GM23338 (cell line): ENCODE results near the gene EEA1.

Experiments
- CREB1 ChIP-seq: fragments of 250-450 bp; sonication (Bioruptor Pico); IDR thresholded peaks from 2 replicates; pipeline ENCODE4 v1.5.0; 2020; ENCODE audit warnings: low read depth, mild to moderate bottlenecking, moderate library complexity
- EZH2 ChIP-seq: fragments of 200-600 bp; sonication (generic); IDR thresholded peaks from one replicate; pipeline ENCODE4 v1.8.0; 2017; ENCODE audit warnings: antibody characterized with exemption, mild to moderate bottlenecking, low read depth; ENCODE audit not compliant: unreplicated experiment
- EZH2phosphoT487 ChIP-seq: fragments of 200-600 bp; sonication (generic); IDR thresholded peaks from one replicate; pipeline ENCODE4 v1.8.1; 2018; ENCODE audit warnings: antibody characterized with exemption; ENCODE audit not compliant: unreplicated experiment
- JUNB ChIP-seq: IDR thresholded peaks from one replicate; pipeline ENCODE4 v1.6.1; 2016; ENCODE audit warnings: antibody characterized with exemption; ENCODE audit not compliant: unreplicated experiment
- POLR2AphosphoS5 ChIP-seq: IDR thresholded peaks from 2 replicates; pipeline ENCODE4 v1.6.1; 2016; ENCODE audit warnings: antibody characterized with exemption, low read depth
- ZNF331 ChIP-seq: fragments of 250-450 bp; sonication (Bioruptor Pico); IDR thresholded peaks from 2 replicates; pipeline ENCODE4 v1.5.0; 2020; ENCODE audit warnings: low read depth, mild to moderate bottlenecking, moderate library complexity
- TF ChIP-seq, protein P1 (sequence below), 2 experiments: fragments of 200-600 bp in 1 of 2; sonication (generic) in 1 of 2; conservative IDR thresholded peaks; 2 replicates each; pipeline versions ENCODE4 v1.5.1 to v1.6.1; 2016 to 2017; ENCODE audit warnings: antibody characterized with exemption in 2 of 2, low read depth in 2 of 2, mild to moderate bottlenecking in 2 of 2, moderate library complexity in 1 of 2
- TF ChIP-seq, protein P2 (sequence below): IDR thresholded peaks from one replicate; pipeline ENCODE4 v1.6.1; 2018; ENCODE audit warnings: antibody characterized with exemption; ENCODE audit not compliant: unreplicated experiment

GRCh38 chr12:92737855-92738850, 190.9 kb downstream of the EEA1 start:
- TF ChIP-seq, protein P1, sequence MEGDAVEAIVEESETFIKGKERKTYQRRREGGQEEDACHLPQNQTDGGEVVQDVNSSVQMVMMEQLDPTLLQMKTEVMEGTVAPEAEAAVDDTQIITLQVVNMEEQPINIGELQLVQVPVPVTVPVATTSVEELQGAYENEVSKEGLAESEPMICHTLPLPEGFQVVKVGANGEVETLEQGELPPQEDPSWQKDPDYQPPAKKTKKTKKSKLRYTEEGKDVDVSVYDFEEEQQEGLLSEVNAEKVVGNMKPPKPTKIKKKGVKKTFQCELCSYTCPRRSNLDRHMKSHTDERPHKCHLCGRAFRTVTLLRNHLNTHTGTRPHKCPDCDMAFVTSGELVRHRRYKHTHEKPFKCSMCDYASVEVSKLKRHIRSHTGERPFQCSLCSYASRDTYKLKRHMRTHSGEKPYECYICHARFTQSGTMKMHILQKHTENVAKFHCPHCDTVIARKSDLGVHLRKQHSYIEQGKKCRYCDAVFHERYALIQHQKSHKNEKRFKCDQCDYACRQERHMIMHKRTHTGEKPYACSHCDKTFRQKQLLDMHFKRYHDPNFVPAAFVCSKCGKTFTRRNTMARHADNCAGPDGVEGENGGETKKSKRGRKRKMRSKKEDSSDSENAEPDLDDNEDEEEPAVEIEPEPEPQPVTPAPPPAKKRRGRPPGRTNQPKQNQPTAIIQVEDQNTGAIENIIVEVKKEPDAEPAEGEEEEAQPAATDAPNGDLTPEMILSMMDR (conservative IDR thresholded peaks at IDR 0.05; ENCODE audit: low read depth in 2 of 2), result no peak
- no peak for TF ChIP-seq POLR2AphosphoS5
- TF ChIP-seq EZH2, result no peak
- TF ChIP-seq, protein P2, sequence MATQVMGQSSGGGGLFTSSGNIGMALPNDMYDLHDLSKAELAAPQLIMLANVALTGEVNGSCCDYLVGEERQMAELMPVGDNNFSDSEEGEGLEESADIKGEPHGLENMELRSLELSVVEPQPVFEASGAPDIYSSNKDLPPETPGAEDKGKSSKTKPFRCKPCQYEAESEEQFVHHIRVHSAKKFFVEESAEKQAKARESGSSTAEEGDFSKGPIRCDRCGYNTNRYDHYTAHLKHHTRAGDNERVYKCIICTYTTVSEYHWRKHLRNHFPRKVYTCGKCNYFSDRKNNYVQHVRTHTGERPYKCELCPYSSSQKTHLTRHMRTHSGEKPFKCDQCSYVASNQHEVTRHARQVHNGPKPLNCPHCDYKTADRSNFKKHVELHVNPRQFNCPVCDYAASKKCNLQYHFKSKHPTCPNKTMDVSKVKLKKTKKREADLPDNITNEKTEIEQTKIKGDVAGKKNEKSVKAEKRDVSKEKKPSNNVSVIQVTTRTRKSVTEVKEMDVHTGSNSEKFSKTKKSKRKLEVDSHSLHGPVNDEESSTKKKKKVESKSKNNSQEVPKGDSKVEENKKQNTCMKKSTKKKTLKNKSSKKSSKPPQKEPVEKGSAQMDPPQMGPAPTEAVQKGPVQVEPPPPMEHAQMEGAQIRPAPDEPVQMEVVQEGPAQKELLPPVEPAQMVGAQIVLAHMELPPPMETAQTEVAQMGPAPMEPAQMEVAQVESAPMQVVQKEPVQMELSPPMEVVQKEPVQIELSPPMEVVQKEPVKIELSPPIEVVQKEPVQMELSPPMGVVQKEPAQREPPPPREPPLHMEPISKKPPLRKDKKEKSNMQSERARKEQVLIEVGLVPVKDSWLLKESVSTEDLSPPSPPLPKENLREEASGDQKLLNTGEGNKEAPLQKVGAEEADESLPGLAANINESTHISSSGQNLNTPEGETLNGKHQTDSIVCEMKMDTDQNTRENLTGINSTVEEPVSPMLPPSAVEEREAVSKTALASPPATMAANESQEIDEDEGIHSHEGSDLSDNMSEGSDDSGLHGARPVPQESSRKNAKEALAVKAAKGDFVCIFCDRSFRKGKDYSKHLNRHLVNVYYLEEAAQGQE, result no peak
- TF ChIP-seq ZNF331 (CRISPR knock-in tag), result no peak
- no peak for TF ChIP-seq CREB1 (CRISPR knock-in tag)
- no peak for TF ChIP-seq EZH2phosphoT487
- TF ChIP-seq JUNB, result no peak
